Measurements from ENCODE around the gene NHLRC4. TPM values are rescaled to one million over a fixed set of nuclear protein-coding genes. Genes with fewer than 3 reads are reported as not detected.

The NHLRC4 gene
- total RNA-seq, 2 donors from 2014 or later: 0.52 TPM; not detected in 1

- TF ChIP-seq, protein P1, sequence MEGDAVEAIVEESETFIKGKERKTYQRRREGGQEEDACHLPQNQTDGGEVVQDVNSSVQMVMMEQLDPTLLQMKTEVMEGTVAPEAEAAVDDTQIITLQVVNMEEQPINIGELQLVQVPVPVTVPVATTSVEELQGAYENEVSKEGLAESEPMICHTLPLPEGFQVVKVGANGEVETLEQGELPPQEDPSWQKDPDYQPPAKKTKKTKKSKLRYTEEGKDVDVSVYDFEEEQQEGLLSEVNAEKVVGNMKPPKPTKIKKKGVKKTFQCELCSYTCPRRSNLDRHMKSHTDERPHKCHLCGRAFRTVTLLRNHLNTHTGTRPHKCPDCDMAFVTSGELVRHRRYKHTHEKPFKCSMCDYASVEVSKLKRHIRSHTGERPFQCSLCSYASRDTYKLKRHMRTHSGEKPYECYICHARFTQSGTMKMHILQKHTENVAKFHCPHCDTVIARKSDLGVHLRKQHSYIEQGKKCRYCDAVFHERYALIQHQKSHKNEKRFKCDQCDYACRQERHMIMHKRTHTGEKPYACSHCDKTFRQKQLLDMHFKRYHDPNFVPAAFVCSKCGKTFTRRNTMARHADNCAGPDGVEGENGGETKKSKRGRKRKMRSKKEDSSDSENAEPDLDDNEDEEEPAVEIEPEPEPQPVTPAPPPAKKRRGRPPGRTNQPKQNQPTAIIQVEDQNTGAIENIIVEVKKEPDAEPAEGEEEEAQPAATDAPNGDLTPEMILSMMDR (IDR thresholded peaks at IDR 0.05): no peak
- TF ChIP-seq POLR2A (IDR thresholded peaks at IDR 0.05): no peak
- WGBS, 2 donors: 85 to 88% methylated on average over 6 to 17 of the region's 24 CpGs
- Histone ChIP-seq H3K27ac (no peak overlapping the region), H3K36me3 (replicated peaks in 1 of 2; ENCODE audit: insufficient read depth in 1 of 2, low read depth in 2 of 2) (peaks cover 0 to 6% of the 10 kb centered on the region in 2 donors), H3K27me3 (no peaks in the 10 kb centered on the region), H3K4me3 (no peak overlapping the region), H3K9me3 (no peaks in the 10 kb centered on the region), H3K4me1 (peaks cover 43% of the 10 kb centered on the region)
- intact Hi-C loops (cut with DNase I): no loop called here
- DNase-seq: no peak
- no peak for ATAC-seq
Observed at GRCh38 chr16:524274-525040, 42.3 kb upstream of the NHLRC4 start.

DNA sequence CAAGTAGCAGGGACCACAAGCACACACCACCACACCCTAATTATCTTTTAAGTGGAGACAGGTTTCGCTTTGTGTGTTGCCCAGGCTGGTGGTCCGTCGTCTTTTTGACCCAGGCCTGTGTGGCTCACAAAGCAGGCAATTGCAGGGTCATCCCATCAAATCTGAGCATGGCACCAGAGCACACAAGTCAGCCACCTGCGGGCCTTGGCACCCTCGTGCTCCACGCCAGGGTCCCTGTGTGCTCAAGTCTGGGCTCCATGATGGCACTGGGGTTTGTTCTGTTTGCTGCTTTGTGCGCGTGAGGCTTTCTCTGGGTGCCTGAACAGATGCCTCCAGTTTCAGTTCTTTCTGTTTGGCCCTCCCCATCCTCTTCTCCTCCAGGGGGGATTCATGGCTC is 41.7 kb upstream of the NHLRC4 start:
- ATAC-seq (no peak), DNase-seq (no peak)
- intact Hi-C loops (cut with DNase I): no loop called here
- TF ChIP-seq, protein P1 (IDR thresholded peaks at IDR 0.05): no peak
- no peak for TF ChIP-seq POLR2A (IDR thresholded peaks at IDR 0.05)
- Histone ChIP-seq H3K4me1 (peaks cover 50% of the 10 kb centered on the region), H3K27ac (peak overlapping the region in 1 of 4 donors; percentile 97), H3K4me3 (no peak overlapping the region), H3K27me3 (no peaks in the 10 kb centered on the region), H3K9me3 (no peaks in the 10 kb centered on the region), H3K36me3 (replicated peaks in 1 of 2; ENCODE audit: insufficient read depth in 1 of 2, low read depth in 2 of 2) (peaks cover 0 to 6% of the 10 kb centered on the region in 2 donors)
- WGBS, 2 donors: 93 to 100% methylated on average over 4 to 8 of the region's 8 CpGs

DNA sequence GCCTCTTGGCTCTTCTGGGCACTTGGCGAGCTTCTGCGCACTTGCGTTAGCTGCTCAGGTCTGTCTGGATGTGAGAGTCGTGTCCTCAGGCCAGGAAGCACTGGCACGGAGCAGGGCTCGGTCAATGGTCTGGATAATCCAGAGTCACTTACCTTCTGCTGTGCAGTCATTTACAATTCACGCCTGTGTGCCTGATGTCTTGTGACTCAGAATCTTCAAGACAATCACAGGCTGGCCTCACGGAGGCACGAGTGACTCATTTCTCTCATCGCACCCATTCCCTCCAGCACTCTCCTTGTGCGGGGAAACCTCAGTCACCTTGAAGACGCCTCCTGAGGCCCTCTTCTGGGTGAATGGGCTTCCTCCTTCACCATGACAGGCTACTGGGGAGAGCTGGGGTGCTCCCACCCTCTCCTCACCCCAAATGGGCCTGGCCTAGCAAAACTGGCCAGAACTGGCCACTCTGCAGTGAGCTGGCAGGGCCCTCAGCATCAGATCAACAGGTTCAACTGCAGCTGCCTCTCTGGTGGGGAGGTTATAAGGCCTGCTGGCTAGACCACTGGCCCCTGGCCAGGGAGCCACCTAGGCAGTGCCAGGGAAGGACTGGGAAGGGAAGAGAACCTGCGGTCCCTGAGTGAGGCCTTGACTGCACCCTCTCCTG is 41.2 kb upstream of the NHLRC4 start:
- no peaks in the 10 kb centered on the region for H3K27me3 ChIP-seq
- intact Hi-C loops (cut with DNase I): no loop called here
- peaks cover 0 to under 1% of the 10 kb centered on the region in 2 donors for H3K36me3 ChIP-seq (replicated peaks in 1 of 2; ENCODE audit: insufficient read depth in 1 of 2, low read depth in 2 of 2)
- DNase-seq: peak in 3 of 4 donors; percentile 35 to 59 (median 46)
- no peak overlapping the region for H3K4me3 ChIP-seq
- peak overlapping the region; percentile 86 to 97 (median 94) for H3K27ac ChIP-seq
- H3K4me1 ChIP-seq: peaks cover 55% of the 10 kb centered on the region
- no peak for TF ChIP-seq POLR2A (IDR thresholded peaks at IDR 0.05)
- TF ChIP-seq, protein P1 (IDR thresholded peaks at IDR 0.05): no peak
- WGBS, 2 donors: 57 to 65% methylated on average over 12 to 13 of the region's 13 CpGs
- ATAC-seq: no peak
- no peaks in the 10 kb centered on the region for H3K9me3 ChIP-seq

- intact Hi-C loops (cut with DNase I): no loop called here
- Histone ChIP-seq H3K36me3 (replicated peaks in 1 of 2; ENCODE audit: insufficient read depth in 1 of 2, low read depth in 2 of 2) (no peaks in the 10 kb centered on the region), H3K4me1 (peaks cover 63% of the 10 kb centered on the region), H3K27ac (peak overlapping the region; percentile 86 to 97 (median 94)), H3K4me3 (peak overlapping the region in 1 of 2 donors; percentile 35), H3K27me3 (no peaks in the 10 kb centered on the region), H3K9me3 (no peaks in the 10 kb centered on the region)
- TF ChIP-seq POLR2A (IDR thresholded peaks at IDR 0.05): no peak
- TF ChIP-seq, protein P1 (IDR thresholded peaks at IDR 0.05): no peak
- peak; percentile 25 for ATAC-seq
- 0 to 4% methylated on average over 17 to 26 of the region's 26 CpGs for WGBS, 2 donors
- DNase-seq: peak; percentile 69 to 76 (median 74)
Observed at GRCh38 chr16:526181-527014, 40.4 kb upstream of the NHLRC4 start.

Data from body of pancreas (tissue), 4 donors.